Fibroblast of skin of right quadriceps (primary cell): ENCODE measurements around the gene HK2.
A peak's percentile ranks its signal among the peaks of the same experiment; 100 is the strongest.
"Not testable (repeated sequence)": the region's sequence is repeated elsewhere in the genome, so short reads cannot be mapped to it uniquely, and the experiment has no call there.

Experiments
- DNase-seq: peaks from one replicate; pipeline ENCODE4 v3.0.0-alpha.2; 2013

The HK2 gene

DNA sequence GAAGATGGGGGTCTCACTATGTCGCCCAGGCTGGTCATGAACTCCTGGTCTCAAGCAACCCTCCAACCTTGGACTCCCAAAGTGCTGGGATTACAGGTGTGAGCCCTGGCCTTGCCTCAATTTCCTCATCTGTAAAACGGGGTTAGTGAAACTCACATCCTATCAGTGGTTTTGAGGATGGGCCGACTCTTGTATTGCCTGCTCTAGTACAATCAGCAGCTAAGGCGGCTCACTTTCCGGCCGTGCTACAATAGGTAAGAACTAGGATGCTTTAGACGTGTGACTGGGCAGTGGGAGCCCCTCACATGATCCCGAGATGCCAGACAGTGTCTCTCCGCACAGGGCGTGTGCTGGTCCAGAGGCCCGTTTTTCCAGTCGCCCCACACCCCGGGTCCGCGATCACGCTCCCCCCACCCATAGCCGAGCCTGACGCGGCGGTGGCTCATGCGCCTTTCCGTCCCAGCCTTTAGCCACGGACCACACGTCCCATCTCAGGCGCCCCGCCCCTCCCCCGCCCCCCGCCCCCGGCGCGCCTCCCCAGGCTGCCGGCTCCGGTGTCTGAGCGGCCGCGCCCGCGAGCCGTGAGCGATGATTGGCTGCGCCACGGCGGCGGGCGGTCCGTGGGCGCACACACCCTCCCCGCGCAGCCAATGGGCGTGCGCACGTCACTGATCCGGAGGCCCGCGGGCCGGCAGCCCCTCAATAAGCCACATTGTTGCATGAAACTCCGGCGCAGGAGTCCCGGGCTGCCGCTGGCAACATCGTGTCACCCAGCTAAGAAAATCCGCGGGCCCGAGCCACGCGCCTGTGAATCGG, at the start of gene HK2:
TSS of gene HK2 (plus strand) at position 710 of the 816 bp plus-strand sequence. CDS start 454 bp downstream, outside the sequence.
- peak; percentile 92 for DNase-seq

DNA sequence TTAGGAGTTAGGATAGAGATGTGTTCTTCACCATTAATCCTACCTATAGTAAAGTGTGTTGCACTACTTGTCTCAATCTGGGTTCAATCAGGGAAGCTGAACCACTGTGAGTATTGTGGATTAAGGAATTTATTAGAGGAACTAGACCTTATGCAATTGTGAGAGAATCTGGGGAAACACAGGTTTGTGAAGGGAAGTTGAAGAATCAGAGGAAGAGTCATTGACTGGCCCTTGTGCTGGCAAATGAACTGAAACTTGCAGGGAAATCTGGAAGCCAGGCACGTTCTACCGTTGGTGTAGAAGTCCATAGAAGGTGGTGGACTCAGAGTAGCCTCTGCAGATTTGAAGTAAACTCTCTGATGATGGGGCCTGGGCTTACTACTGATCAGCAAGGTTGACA, 44.7 kb upstream of the HK2 start:
- no peak for DNase-seq

DNA sequence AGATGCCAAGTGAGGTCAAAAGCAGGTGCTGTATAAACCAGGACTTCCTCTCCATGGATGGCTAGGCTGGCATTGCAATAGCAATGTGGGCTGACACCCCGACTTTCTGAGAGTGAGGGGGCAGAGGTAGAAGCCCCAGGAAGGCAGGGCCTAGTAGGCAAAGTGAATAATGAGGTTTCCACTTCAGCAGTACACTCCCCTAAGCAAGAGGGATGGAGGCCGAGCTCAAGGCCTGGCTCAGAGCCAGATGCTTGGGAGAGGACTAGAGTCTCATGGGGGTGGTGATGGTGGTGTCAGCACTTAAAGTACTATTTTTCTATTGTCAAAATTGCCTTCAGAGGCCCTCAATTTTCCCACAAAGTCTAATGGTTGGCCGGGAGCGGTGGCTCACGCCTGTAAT, 41.6 kb upstream of the HK2 start:
- no peak for DNase-seq

DNA sequence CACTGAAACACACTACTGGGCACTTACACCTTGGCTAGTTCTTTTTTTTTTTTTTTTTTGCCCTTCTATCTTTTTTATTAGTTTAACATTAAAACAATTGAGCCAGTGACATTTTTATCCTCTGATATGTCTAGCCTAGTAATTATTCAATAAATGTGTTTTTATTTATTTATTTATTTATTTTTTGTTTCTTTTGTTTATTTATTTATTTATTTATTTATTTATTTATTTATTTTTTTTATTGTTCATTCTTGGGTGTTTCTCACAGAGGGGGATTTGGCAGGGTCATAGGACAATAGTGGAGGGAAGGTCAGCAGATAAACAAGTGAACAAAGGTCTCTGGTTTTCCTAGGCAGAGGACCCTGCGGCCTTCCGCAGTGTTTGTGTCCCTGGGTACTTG, 39.0 kb upstream of the HK2 start:
- DNase-seq, result not testable (repeated sequence)

DNA sequence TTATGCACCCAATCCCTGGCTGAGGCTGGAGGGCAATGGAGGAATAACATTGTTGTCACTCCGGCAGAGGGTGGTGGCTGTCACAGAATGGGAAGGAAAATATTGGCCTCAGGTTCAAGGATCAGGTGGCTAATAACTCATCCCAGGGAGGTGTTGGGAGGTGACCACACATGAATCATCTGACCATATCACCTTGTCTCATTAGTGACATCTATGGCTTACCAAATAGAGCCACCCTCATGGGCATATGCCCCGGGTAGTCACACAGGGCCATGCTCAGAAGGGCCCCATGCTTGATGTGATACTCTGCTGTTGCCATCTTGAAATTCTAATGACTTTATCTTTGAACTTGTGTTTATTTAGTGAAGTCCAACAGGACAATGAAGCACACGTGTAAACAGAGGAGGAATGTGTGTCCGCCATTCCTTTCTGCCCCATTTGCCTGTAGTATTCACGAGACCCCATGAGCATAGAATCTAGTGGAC, 27.5 kb upstream of the HK2 start:
- DNase-seq, result no peak

DNA sequence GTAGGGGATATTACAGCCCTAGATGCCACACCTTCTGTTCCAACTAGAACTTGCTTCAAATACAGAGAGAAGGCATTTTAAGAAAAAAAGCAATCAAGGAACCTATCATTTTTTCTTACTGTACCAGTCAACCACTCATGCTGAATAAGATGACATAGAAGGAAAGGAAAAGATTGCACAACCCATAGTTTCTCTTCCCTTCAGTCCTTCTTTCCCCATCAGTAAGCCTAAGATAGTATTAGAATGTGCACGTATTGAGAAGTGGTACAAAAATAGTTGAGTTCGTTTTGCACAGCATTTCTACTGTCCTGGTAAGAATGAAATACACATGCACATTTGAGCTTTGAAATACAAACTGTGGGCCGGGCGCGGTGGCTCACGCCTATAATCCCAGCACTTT, 27.0 kb upstream of the HK2 start:
- DNase-seq, result no peak

DNA sequence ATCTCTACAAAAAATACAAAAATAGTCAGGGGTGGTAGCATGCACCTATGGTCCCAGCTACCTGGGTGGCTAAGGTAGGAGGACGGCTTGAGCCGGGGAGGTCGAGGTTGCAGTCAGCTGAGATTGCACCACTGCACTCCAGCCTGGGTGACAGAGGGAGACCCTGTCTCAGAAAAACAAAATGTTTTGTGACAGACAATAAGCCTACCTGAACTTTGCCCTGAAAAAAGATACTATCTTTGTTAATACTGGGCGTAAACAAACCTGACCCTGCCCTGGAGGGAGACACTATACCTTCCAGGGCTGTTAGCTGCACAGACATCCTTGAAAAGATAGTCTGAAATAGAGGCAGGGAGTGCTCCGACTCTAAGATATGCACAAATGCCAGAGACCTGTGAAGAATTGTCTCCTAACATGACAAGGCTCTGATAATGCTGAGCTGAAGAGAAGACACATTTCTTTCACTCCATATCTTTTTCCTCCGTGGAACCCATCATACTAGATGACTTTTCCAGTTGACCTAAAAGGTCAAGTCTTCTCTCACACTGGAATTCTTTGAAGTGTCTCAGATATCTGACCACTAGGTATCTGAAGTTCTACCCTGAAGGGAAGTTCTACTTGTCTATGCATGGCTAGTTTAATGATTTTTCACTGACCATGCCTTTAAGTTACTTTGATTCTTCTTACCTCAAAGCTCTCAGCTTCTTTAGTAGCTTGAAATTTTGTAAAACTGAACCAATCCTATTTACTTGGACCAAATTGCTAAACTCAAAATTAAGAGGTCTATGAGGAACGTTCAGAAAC, 20.9 kb upstream of the HK2 start:
- no peak for DNase-seq

DNA sequence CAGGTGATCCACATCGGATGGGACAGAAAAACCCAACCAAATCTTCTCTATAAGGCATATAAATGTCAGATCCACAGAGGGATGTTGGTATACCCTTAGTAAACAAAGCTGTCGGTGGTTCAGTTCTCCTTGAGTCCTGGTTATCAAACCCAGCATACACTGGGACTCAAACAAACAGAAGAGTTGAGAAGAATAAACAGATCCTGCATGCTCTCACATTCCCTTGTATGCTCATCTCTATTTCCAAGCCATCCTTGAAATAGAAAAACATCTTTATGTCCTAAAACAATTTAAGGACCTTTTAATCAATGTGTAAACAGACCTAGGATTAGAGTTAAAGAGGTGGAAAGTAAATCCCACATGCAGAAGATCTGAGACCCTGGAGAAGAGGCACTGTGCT, 19.8 kb upstream of the HK2 start:
- DNase-seq, result no peak

DNA sequence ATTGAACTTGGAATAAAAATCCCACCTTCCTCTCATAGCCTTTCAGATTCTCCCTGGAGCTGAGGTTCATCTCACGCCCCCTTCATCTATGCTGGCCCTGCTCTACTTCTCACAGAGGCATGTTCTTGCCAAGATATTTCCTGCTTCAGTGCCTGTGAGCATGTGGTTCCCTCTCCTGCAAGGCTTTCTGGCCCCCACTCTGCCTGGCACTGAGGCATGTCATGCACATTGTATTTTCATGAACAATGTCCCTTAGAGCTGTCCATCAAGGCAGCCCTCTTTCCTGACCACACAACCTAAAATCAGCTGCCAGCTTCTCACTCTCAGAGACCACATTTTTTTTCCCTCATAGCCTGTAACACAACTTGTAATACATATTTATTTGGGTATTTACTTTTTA, 18.0 kb upstream of the HK2 start:
- DNase-seq, result no peak

DNA sequence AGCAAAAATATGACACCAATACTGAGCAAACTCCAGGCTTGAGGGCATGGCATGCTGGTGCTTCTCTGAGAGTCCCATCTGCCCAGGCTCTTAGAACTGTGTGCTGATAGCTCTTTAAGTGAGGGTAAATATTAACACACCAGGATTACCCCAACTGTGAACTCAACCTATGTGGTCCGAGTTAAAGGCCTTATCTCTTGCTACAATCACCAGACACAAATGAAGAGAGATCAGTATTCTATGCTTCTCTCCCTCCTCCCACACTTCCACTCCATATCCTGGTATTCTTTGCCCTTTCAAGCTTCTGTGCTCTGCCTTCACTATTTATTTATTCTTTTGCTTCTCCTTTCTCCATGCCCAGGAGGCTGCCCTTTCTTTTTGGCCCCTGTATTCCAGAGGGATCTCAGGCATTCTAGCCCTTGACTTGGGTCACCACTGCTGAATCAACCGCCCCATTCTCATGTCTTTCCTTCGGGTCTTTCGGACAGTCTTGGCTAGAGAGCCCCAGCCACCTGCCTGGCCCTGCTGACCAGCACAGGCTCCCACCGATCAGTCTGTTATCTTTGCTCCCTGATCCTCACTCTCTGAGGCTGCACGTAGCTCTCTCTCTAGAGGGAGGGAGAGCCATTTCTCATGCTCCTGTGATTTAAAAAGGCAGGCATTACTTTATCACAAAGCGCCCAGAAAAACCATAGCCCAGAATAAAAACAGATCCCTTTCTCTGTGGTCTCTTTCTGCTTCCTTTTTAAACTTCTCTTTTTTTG, 17.2 kb upstream of the HK2 start:
- DNase-seq, result no peak

DNA sequence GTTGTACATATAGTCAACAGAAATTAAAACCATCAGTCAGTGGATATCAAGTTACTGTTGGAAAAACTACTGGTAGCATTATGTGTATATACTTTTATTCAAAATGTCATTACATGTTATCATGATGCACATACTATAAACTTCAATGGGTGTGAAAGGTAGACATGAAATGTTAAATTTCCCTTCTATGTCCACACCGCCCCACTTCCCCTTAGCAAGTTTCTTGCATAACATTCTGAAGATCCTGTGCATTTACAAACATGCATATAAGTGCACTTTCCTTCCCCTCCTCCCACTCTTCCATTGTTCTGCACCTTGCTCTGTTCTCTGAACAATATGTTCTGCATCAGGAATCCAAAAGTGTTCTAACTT, 16.6 kb upstream of the HK2 start:
- DNase-seq, result no peak

DNA sequence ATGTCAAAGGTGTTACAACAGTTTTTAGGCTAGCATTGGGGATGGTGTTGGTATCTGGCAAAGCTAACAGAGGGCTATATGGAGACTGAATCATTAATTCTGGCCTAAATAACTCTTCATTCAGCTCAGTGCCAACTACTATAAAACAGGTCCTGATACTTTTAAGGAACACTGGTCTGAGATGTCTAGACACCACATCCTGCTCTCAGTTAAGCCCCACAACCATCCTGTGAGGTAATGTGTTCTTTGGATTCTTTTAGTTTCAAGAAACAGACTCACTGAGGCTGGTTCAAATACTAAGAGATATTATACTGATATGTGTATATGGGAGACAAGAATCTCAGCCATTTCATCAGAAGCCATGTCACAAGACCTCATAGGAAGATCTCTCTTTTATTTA, 14.2 kb upstream of the HK2 start:
- DNase-seq, result no peak

DNA sequence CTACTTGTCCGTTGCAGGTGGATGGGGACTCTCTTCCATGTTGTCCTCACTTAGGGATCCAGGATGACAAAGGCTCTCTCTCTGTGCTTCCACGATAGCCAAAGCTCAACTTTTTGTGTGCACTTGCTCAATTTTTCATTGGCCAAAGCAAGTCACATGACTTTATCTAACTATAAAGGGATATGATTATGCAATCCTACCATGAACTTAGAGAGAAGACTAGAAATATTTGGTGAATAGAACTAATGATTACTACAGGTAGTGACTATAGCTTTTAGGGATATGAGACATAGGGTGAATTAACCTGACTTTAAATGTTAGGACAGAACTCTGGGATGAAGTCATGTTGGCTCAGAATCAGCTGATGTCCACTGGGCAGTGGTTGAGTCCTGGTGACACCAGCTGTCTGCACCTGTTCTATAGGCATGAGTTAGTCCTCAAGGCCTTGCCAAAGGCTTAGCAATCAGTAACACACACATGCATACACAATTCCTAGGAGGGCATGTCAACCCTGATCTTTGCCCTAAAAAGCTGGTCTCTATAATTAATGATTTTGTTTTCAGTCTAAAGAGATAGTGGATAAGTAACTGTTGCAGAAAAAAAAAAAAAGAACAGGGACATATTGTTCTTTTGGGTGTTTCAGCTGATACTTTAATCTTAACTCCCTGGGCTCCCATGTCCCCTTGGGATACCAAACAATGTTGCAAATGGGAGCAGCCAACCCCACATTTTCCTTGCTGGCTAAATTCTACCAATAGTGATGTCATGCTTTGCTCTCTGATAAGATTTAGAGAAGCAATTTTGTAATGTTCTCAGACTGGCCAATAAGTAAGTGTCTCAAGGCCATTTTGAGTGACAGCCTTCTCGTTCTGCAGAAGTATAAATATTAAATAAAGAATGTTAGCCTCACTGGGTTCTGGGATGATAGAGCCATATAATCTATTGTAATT, 12.5 kb upstream of the HK2 start:
- DNase-seq, result no peak

DNA sequence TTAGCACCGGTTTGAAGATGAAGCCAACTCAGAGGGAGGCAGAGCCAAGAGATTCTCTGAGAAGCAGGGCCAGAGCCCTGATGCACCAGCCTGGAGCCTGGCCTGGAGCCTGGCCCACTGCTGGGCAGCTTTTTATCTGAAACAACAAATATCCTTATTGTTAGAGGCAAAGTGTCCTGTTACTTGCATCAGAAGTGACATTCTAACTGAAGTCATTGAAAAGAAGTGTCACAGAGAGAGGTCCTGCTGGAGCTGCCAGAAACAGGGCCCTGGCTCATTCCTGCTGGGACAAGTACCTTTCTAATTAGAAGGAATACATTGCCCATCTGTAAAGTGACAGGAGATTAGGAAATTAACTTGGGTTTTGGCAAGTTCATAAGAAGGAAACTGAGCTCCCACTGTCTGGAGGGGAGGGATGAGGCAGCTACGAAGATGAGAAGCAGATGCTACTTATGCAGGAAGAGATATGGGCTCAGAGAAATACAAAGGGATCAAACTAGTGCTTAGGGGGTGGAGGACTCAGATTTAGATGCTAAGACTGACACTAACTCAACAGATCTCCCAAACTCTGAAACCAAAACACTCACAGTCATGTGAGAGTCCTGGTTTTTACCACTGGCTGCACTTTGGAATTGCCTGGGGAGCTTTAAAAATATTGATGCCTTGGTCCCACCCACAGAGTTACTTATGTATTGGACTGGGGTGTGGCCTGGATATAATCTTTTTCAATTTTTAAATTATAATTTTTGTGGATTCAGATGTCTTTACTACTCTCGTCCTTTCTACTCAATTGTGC, 11.0 kb upstream of the HK2 start:
- no peak for DNase-seq

DNA sequence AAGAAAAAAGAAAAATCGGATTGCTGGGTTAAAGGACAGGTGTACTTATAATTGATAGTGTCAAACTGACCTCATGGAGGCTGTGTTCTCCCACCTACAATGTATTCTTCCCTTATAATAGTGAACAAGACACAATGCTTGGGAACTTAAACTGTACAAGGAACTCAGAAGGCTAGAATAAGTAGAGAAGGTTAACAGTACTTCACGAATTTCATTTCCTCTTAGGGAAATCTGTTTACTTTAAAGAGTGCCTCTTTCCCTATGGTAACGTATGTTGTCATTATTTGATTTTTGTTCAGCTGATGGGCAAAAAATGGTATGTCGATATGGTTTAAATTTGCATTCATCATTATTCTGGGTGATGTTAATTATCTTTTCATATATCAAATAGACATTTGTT, 9.2 kb upstream of the HK2 start:
- no peak for DNase-seq

DNA sequence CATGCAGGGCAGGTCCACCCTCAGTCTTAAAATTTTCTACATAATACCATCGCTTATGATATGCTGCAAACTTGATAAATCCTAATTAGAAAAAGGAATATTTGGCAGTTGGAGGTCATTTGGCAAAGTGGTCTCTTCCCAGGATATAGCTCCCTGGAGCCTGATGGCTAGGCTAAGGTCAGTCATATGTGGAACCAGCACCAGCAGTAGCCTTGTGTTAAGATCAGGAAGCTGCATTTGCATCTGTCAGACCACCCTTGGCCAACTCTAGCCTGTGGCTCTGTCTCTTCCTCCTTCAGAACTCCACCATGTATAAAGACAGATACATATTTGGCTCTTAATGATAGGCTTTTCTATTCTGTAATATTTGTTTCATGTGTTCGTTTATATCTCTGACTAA, 5.4 kb upstream of the HK2 start:
- DNase-seq, result no peak

DNA sequence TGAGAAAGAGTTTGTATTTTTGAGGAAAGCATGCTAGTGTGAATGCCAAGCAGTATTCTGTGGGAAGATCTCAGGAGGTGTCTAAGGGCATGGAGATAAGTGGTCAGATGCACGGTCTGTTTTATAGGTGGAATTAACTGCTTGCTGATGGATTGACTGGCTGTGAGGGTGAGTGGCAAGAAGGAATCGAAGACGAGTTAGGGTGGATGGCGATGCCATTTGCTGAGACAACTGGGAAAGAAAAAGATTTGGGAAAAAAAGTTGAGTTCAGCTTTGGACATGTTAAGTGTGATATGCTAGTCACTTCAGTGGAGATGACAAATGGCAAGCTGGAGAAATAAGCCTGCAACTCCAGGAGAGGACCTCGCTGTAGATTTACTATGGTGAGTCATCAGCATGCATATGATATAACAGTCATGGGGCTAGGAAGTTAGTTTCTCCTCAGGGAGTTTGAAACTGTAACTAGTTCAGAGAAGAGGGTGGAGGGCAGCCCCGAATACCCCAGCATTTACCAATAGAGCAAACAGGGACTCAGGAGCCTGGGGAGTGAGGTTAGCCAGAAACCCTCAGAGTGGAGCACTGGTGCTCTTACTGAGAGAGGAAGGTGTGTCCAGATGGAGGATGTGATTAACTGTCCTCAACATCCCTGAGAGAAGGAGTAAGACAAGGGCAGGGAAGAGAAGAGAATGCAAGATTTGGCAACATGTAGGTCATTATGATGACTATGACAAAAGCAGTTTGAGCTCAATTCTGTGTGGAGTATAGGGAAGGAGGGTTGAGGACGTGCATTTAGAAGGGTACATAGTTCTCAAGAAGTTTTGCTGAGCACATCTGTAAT, 2.0 kb upstream of the HK2 start:
- peak; percentile 50 for DNase-seq

DNA sequence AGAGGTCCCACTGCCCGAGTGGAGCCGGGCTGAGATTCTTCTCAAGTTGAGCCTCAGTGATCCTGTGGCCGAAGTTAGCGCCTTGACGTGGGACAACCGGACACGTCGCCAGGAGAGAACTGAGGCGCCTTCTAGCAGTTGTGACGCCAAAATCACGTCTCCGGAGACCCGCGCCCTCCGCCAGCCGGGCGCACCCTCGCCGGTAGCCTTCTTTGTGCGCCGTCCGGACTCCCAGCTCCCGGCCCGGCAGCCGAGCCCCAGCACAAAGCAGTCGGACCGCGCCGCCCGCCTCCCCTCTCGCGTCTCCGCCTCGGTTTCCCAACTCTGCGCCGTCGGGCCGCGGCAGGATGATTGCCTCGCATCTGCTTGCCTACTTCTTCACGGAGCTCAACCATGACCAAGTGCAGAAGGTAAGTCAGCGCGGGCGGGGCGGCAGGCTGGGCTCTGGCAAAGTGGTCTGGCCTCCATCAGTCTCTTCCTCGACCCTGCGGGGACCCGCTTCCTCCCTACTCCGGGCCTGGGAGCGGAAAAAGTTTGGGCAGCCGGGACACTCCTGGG, 386 bp downstream of the HK2 start:
- DNase-seq, result peak; percentile 14

DNA sequence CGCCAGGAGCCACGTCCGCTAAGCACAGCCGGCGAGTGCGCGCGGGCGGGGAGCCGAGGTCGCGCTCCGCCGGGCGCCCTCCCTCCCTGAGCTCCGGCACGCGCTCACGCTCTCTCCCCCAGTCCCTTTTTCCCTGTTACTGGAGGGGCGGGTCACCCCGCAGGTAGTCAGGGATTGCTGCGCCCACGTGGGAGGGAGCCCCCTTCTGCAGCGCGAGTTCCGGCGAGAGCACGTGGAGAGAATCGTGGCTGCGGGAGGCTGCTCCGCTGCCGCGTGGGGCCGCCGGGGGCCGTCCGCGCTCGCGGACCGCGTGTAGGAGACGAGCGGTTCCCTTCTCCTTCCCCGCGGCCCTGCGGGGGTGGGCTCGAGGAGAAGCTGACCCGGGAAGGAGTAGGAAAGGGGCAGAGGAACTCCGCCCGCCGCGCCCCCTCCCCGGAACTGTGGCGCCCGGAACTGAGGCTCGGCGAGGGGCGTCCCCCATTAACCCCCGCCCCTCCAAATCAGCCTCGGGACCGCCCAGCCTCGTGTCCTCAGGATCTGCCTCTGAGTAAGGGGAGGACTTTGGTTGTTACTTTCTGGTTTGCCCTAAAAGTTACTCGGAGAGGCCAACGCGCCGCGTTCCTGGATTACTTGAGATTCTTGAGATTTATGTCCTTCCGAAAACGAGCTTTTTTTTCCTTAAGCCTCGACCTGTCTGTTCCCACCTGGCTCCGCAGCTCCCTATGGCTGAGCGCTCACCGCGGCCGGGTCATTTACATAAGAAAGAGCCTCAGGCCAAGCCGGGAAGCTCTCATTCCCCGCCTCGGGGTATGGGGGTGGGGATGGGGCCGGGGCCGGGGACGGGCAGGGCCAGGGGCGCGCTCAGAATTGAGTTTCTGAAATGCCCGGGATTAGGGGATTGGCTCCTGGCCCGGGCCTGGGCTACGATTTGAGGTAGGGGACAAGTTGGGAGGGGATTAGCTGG, 1.1 kb downstream of the HK2 start:
- peak; percentile 47 for DNase-seq
